NCI-H1417 treated with DMSO at 0.1 percent for 48 hours (cell line): ENCODE measurements around the gene FGF22.
"Not testable (repeated sequence)": the region's sequence is repeated elsewhere in the genome, so short reads cannot be mapped to it uniquely, and the experiment has no call there.

Source experiments
- DNase-seq: peaks from one replicate; lab custom pipeline; 2025; lab: John Stamatoyannopoulos, UW

FGF22 gene

DNA sequence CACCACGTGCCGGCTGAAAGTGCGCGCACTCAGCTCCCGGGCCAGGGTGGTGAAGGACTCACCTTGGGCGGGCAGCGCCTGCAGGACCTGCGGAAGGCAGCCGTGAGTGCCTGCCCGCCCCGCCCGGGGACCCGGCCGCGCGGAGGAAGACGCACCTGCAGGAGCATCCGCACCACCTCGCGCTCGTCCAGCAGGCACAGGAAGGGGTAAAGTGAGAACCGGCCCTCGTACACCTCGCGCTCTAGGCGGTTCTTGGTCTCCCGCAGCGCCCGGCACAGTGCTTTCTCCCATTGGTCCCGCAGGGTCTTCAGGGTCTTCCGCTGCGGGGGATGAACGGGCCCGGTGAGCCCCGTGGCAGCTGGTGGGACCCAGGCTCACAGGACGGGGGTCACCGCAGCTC, 17.0 kb upstream of the FGF22 start:
- no peak for DNase-seq

DNA sequence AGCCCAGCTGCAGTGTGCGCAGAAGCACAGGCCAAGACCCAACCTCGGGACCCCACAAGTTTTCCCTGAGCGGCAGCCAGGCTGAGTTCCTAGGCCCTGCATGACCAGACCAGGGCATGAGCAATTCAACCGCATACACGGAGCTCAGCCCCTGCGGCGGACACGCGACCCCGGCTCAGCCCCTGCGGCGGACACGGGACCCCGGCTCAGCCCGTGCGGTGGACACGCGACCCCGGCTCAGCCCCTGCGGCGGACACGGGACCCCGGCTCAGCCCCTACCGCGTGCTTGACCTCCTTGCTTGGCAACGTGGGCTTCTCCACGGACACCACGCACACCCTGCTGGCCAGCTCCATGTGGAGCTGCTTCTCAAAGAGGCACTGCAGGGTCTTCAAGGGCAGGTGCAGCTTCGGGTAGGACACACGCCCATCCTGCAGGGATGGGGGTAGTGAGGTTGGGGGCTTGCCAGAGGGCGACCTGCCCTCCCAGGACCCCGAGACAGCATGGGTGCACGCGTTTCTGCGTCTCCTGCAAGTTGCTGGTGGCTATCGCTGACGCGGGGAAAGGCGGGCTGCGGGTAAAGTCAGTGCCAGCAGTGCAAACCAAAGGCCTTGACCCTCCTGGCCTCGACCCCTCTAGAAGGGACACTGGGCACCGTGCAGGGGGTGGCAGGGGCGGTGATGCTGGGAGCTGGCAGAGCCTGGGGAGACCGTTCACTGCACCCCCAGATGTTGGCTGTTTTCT, 16.3 kb upstream of the FGF22 start:
- no peak for DNase-seq

- no peak for DNase-seq
Observed at GRCh38 chr19:623974-624373, 15.7 kb upstream of the FGF22 start.

DNA sequence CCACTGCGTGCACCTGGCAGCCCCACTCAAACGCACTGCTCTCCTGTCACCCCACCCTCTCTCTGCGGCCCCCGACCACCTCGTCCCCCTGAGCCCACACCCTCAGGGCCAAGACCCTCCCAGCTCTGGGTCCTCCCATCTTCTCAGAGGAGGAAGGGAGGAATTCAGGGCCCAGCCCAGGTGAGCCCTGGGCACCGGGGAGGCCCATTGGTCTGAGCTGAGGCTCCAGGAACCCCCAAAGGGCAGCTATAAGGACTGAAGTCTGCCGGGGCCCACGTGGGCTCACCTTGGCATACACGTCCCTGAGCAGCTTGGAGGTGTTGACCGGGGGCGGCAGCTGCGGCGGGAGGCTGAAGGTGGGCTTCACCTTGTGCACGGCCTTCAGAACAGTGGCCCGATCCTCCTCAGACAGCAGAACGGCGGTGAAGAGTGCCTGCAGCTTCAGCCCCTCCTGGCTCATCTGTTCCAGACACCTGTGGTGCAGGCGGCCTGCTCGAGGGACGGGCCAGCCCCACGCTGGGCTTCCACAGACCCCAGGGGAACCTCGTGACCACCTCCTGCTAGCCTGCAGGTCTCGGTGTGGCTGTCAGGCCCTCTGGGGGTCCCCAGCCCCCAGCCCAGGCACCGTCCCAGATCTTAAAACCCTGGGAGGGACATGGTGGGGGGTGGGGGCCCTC, 15.1 kb upstream of the FGF22 start:
- DNase-seq: no peak

DNA sequence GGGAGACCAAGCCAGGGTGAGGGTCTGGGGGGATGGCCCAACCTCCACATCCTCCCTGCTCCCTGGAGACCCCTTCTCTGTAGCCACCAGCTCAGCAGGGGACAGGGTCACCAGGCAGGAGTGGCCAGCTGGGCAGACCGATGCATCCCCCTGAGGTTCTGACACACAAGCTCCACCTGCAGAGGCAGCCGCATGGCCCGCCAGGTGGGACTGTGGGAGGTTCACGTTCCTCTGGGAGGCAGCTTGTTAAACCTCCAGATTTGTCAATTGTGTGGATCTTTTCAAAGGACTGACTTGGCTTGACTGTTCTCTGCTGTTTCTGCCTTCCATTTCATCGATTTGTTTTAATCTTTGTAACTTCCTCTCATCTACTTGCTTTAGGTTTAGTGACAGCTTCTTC, 14.4 kb upstream of the FGF22 start:
- DNase-seq: no peak

GRCh38 chr19:626566-626965, 13.1 kb upstream of the FGF22 start:
- not testable (repeated sequence) for DNase-seq

DNA sequence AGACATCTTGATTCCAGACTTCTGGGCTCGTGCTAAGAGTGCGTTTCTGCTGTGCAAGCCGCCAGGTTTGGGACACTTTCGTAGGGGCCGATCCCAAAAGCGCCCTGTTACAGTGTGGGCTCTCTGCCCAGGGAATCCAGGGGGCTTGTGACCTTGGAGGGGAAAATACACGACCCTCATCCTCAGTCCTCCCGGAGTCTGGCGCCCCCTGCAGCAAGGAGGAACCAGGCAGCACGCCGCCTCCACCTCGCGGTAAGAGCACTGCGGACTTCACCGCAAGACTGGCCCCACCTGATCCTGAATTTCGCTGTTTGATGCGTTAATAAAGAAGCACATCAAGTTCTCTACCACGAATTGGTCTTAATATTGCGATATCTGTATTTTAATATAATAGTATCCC, 11.5 kb upstream of the FGF22 start:
- DNase-seq: no peak

DNA sequence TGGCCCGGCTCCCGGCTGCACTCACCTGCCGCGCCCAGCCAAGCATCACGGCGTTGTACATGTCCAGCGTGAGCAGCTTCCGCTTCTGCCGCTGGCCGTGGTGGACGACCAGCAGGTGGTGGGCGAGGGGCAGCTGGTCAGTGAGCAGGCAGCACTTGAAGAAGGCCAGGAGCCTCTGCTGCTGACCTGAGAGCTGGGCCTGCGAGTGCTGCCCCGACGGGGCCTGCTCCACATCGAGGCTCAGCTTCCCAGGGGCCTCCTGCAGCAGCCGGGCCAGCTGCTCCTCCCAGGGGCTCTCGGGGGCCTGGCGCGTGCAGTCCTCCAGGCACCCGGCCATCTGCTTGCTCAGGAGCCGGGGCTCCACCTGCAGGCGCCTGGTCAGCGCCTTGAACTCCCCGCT, 10.2 kb upstream of the FGF22 start:
- DNase-seq: not testable (repeated sequence)

DNA sequence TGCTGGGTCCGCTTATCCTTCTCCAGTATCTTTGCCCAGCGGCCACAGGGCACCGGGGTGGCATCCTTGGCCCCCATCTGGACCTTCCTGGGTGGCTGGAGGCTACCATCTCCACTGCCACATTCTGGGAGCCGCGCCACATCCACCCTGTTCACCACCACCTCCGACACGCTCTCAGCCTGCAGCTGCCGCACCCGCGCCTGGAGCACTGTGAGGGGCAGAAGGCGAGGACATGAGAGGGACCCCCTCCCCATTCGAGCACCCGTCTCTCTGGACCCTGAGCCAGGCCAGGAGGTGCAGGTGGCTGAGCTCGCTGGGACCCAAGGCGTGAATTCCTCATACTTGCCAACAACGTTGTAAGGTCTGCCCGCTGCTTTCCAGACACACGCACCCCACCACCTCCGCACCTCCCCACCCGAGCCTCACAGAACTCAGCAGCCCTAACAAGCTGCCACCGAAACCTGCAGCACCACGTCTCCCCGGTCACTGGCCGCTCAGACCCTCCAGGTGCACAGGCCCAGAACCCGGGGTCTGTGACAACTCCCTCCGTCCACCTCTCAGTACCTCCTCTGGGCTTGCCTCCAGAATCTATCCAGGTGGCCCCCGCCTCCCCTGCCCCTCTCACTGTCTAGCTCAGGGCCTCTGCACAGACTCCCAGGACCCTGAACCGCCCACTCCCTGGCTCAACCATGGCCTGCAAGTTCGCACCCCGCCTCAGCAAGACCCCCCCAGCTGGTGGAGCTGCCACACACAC, 9.5 kb upstream of the FGF22 start:
- DNase-seq: no peak

DNA sequence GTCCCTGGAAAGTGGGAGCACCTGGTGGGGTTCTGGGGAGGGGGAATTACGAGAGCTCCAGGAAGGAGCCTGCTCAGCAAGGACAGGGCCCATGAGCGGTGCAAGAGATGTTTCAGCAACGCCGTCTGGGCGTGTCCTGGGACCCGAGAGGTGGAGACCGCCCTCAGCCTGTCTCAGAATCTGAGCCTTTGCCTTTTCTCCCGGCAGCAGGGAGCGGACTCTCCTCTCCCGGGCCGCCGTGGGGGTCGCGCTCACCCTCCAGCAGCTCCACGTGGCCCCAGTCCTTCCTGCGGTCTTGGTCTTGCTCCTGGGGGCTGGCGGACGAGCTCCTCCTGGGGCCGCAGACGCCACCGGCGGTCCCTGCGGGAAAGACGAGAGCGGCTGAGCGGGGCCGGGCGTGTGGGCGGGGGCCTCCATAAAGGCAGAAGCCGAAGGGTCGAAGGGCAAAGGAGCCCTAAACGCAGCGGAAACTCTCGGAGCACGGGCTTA, 7.1 kb upstream of the FGF22 start:
- DNase-seq: no peak

DNA sequence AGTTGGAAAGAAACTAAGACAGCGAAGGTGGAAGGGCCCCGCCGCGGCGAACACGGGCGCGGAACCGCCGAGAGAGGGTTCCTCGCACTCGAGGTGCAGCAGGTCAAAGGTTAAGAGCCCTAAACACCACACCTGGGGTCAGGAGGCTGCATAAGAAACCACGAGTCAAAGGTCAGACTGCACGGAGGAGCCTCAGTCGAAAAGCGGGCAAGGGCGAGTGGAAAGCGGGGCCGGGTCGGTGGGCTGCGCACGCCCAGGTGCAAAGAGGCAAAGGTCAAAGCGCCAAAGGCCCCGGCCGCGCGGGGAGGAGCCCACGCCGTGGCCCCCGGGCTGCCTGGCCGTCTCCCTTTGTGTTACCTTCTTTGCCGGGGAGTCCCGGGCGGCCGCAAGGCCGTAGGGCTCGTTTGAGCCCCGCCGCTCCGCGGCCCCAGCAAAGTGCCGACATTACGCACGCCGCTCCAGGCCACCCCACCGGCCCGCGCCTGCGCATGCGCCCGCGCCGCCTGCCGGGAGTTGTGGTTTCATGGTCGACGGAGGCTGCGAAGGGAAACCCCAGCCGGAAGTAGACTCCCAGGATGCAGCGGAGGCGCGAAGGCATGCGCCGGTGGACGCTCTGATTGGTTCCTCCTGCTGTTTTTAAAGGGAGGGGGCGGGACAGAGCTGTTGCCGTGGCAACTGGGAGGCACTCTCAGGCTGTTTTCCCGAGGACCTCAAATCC, 6.5 kb upstream of the FGF22 start, which contains the start of gene POLRMT:
POLRMT (minus strand) TSS at position 470 of the 718 bp plus-strand sequence; CDS start at position 445, 25 bp downstream.
- DNase-seq: peak; percentile 99

GRCh38 chr19:633786-634639, 5.7 kb upstream of the FGF22 start:
- DNase-seq: no peak

DNA sequence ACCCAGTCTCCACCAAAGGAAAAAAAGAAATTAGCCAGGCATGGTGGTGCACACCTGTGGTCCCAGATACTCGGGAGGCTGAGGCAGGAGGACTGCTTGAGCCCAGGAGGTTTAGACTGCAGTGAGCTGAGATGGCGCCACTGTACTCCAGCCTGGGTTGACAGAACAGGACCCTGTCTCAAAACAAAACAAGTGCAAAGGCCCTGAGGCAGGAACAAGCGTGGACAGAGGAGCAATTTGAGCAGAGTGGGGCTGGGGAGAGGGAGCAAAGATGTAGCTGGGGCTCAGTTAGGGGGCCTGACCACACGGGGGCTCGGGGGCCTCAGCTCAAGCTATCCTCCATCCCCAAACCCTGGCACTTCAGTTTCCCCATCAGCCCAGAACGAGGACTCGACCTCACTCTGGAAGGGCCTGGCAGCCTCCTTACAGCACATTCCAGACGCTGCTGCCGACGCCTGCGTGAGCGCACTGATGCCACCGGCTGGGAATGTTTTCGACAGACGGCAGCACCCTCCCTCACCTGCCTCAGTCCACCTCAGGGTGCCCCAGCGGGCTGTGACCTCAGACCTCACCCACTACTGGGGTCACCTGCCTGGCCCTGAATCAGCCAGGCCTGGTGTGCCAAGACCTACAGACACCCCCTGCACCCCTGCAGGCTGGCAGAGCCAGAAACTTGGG, 4.6 kb upstream of the FGF22 start:
- DNase-seq: no peak

GRCh38 chr19:638906-639252, 800 bp upstream of the FGF22 start:
- no peak for DNase-seq

GRCh38 chr19:640161-640558, 481 bp downstream of the FGF22 start:
- no peak for DNase-seq

DNA sequence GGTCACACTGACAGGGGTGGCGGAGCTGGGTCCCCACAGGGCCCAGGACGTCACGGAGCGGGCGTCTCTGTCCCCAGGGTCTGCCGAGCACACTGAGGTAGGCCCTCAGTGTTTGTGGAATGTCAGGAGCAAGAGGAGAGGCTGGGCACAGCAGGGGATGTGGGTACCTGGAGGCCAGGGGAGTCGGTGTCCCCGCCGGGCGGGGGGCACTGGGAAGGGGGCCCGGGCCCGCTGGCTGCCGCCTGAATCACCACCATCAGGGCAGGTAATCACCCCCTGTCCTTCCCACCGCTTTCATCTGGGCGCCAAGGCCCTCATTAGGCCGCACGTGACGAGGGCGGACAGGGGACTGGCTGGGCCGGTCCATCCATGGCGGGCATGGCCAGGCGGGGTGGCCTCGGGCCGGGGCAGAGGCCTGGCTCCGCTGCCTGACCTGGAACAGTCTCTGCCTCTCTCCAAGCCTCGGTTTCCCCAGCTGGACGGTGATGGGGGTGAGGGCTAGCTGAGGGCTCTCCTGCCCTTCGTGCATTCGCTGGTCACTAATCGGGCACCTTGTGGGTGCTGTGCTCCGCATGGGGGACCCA, 1.0 kb downstream of the FGF22 start:
- DNase-seq: no peak

DNA sequence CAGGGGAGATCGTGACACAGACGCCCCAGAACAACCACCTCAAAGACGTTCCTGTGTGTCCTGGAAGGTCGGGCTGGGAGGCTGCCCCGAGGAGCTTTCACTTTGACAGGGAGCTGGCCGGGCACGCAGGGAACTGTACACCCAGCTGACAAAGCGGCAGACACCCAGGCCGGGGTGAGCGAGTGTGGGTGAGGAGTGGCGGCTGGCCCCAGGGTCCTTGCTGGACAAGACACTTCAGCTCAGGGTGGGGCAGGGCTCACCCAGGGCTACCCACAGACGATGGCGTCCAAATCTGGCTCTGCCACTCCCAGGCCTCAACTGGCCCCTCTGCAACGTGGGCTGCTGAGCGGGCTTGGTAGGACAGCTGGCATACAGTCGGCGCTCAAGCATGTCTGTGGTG, 2.0 kb downstream of the FGF22 start:
- DNase-seq: no peak

- no peak for DNase-seq
Observed at GRCh38 chr19:642767-643727, 3.4 kb downstream of the FGF22 start.

- DNase-seq: no peak
Observed at GRCh38 chr19:643736-644135, 4.1 kb downstream of the FGF22 start.
